Measurements from ENCODE around the gene GABRA4.

The GABRA4 gene

DNA sequence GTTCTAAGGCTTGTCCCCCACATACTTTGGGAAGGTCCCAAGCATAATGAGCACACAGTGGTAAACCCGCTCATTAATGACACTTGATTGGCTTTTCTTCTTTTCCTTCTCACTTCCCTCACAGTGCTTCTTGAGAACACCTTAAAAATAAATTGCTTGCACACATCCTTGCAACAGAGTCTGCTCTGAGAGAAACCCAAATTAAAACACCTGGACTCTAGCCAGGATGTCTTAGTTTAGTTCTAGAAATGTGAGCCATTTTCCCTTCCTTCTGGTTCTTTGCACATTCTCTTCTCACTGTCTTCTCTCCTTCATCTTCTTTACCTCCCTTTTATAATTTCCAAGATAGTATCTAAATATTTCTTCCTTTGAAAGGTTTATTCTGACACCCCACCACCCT is 49.0 kb downstream of the GABRA4 start:
- TF ChIP-seq, protein P1, sequence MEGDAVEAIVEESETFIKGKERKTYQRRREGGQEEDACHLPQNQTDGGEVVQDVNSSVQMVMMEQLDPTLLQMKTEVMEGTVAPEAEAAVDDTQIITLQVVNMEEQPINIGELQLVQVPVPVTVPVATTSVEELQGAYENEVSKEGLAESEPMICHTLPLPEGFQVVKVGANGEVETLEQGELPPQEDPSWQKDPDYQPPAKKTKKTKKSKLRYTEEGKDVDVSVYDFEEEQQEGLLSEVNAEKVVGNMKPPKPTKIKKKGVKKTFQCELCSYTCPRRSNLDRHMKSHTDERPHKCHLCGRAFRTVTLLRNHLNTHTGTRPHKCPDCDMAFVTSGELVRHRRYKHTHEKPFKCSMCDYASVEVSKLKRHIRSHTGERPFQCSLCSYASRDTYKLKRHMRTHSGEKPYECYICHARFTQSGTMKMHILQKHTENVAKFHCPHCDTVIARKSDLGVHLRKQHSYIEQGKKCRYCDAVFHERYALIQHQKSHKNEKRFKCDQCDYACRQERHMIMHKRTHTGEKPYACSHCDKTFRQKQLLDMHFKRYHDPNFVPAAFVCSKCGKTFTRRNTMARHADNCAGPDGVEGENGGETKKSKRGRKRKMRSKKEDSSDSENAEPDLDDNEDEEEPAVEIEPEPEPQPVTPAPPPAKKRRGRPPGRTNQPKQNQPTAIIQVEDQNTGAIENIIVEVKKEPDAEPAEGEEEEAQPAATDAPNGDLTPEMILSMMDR (IDR thresholded peaks at IDR 0.05): no peak

DNA sequence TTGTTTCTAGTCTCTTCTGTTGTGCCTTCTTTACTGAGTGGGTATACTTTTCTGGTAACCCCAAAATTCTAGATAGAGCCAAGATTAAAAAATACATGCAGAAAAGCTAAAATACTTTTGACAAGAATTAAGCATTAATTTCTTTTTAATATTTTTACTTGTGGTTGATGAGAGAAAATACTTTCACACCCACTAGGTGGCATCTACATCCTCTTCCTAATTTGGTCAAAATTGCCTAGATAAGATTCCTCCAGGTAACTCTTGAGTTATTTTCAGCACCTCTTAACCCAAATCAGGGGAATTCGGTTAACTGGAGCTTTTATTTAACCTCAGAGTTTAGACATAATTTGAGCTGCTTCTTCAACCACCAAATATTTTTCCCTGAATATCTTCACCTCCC is 55.9 kb downstream of the GABRA4 start:
- TF ChIP-seq, protein P1 (IDR thresholded peaks at IDR 0.05): 0 out of 2 replicates have a peak, but pooled peaks have one; percentile 14

DNA sequence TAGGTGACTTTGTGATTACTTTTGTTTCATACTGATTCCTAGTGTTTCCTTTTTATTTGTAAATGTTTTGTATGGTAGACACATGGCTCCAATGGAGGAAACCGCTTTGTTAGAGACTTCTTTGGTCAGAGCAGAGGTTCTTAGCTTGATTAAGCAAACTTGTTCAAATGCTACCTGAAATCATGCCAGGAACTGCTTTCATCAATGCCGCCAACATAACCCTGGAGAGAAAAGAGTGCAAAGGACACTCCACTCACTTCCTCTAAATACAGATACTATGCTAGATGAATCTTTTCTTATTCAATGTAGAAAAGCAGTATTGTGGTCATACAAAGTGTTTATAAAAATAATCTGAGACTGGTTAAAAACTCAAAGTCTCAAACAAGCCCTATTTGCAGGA is 58.7 kb downstream of the GABRA4 start:
- TF ChIP-seq, protein P1 (IDR thresholded peaks at IDR 0.05): no peak

DNA sequence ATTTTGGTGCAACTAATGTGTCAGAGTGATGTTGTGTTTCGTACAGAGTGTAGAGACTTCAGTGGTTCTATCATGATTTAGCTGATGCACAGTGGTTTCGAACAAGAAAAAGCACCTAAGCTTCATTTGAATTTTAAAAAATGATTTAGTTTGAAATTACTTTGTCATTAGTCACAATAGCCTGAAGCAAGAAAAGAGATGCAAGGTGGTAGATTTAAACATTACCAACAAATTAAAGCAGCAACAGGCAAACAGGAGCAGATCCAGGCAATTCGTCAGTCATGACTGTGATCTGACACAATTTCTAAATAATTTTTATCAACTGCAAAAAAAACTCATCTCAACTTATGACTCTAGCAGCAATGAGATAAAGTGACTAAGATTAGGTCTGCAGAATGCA is 59.7 kb downstream of the GABRA4 start:
- TF ChIP-seq, protein P1 (IDR thresholded peaks at IDR 0.05): no peak

DNA sequence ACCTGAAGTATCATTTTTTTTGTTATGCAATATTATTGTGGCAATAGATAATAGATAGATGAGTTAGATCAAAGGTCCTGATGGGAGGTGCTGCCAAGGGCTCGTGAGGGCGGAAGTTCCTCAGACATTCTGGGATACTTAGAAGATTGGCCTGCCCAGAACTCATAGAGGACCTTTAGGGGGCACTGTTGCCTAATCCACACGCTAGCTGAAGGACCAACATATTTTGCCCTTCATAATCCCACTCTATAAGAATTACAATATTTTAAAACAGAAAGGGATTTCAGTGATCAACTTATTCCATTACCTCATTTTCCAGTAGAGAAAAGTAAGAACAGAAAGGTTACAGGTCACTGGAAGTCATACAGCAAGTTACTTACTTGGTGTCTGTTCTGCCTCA is 61.4 kb downstream of the GABRA4 start:
- TF ChIP-seq, protein P1 (IDR thresholded peaks at IDR 0.05): peak; percentile 43

DNA sequence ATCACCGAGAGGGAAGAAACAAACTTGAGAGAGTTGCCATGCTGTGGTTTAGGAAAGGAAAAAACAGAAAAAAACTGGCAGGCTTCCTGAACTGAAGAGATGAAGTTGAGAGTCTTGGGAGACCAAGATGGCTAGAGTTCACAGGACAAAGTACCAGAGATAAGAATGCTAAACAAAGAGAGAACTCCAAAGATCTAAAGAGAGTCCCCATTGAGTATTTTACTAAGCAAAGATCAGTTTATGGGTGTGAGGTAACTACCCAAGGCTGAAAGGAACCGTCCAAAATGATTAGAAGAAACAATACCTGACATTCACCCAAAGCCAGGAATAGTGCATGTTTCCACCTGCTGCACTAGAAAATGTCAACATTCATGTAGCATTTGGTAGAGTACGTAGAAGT is 62.5 kb downstream of the GABRA4 start:
- TF ChIP-seq, protein P1 (IDR thresholded peaks at IDR 0.05): no peak

DNA sequence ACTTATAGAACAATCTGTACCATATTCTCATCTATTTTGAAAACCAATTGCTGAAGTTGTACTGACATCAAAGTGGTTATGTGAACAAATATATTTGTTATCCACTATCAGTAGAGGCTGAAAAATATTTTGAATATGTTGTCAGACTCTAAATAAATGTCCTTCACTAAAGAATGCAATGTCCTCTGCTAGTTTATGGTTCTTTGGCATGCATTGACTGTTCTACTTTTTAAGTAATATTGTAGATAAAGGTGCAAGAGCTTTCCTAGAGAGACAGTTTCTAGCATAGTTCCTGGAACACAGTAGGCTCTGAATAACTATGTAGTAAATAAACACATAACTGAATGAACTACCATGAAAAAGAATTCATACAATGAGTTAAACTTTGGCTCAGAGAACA is 66.2 kb downstream of the GABRA4 start:
- TF ChIP-seq, protein P1 (IDR thresholded peaks at IDR 0.05): no peak

DNA sequence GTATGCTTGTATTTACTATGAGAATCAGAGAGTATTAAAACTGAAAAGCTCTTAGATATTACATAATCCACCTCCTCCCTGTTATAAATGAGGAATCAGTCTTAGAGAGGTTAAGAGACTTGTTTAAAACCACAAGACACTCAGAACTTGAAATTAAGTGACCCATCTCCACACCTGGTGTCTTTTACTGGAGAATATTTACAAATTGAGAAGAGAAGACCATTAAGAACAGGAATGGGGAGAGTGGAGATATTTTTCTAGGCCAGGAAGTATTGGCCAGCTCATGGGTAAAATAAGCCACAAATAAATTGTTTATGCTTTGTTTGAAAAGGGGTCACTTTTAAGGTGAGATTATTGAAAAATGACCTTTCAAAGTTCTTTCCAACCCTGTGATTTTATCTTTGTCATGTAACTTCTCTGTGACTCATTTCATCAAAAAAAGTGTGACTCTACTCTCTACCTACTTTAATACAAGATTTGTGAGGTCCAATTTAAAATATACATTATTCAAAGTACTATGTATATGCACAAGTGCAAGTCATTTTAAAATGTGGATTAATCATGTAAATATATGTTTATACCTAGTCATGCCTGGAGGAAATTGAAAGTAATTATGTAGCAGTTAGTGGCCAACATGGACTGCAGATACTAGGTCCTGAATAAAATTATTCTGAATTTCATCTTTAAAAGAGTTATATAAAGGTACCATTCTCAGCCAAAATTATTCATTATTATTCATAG is 68.4 kb downstream of the GABRA4 start:
- TF ChIP-seq, protein P1 (IDR thresholded peaks at IDR 0.05): no peak
